Mucosa of descending colon (tissue), 3 donors: Measurements from ENCODE around the gene SPRR1A. TPM values are rescaled to one million over a fixed set of nuclear protein-coding genes. Genes with fewer than 3 reads are reported as not detected.

Source experiments
- ATAC-seq: fragments of 200-7000 bp; cut with Tn5 transposase; one replicate; pipeline ENCODE4 v1.9.1; 2020; ENCODE audit warnings: mild to moderate bottlenecking, moderate library complexity
- DNase-seq, 3 donors: peaks; one replicate each; pipeline ENCODE4 v3.0.0-alpha.2; 2020
- H3K36me3 ChIP-seq: fragments of 200-600 bp; one replicate; pipeline ENCODE4 v1.8.0; 2021; ENCODE audit warnings: low read depth, mild to moderate bottlenecking
- H3K4me1 ChIP-seq: fragments of 200-600 bp; one replicate; pipeline ENCODE4 v1.8.0; 2021; ENCODE audit warnings: low read depth, mild to moderate bottlenecking
- H3K4me3 ChIP-seq: fragments of 200-600 bp; one replicate; pipeline ENCODE4 v1.8.0; 2021; ENCODE audit warnings: mild to moderate bottlenecking
- H3K9me3 ChIP-seq: fragments of 200-600 bp; one replicate; pipeline ENCODE4 v1.8.0; 2021; ENCODE audit warnings: mild to moderate bottlenecking
- intact Hi-C, 2 donors: fragments of 100-400 bp; cut with DNase I in 1 of 2; cut with micrococcal nuclease in 1 of 2; formaldehyde crosslinking; loops; one replicate each; pipeline versions ENCODE4 v1.11.0 to v1.11.1; 2022; cut with DNase I, micrococcal nuclease
- total RNA-seq, 3 donors: library from RNA; stranded (reverse); fragmentation: NEBNext Ultra II Directional in 2 of 3; extraction: Animal tissue kit (Norgen Biotek cat#: 25700) in 2 of 3; gene quantifications; one replicate each; pipeline versions ENCODE4 v1.2.1 to v1.2.4, GENCODE V29; 2021 to 2023
- TF ChIP-seq, protein P1 (sequence below): fragments of 200-600 bp; IDR thresholded peaks from one replicate; pipeline ENCODE4 v1.8.0; 2022; ENCODE audit warnings: antibody characterized with exemption, mild to moderate bottlenecking
- donor health status: DM: no; HTN: no; CAD: no; lungs with moderate emphysema.
- donor health status: DM: no; HTN: no; CAD: no.
- donor health status: DM: no; HTN: yes; CAD: no.

SPRR1A gene
- total RNA-seq, 3 donors from 2014 or later, result not detected

- Histone ChIP-seq H3K4me3 (no peak within 1 kb of the TSS), H3K4me1 (no peaks in the 10 kb centered on the region), H3K9me3 (no peaks in the 10 kb centered on the region), H3K36me3 (no peaks in the 10 kb centered on the region)
- DNase-seq, result no peak
- ATAC-seq, result no peak
- intact Hi-C loops, result no loop called here
- TF ChIP-seq, protein P1, sequence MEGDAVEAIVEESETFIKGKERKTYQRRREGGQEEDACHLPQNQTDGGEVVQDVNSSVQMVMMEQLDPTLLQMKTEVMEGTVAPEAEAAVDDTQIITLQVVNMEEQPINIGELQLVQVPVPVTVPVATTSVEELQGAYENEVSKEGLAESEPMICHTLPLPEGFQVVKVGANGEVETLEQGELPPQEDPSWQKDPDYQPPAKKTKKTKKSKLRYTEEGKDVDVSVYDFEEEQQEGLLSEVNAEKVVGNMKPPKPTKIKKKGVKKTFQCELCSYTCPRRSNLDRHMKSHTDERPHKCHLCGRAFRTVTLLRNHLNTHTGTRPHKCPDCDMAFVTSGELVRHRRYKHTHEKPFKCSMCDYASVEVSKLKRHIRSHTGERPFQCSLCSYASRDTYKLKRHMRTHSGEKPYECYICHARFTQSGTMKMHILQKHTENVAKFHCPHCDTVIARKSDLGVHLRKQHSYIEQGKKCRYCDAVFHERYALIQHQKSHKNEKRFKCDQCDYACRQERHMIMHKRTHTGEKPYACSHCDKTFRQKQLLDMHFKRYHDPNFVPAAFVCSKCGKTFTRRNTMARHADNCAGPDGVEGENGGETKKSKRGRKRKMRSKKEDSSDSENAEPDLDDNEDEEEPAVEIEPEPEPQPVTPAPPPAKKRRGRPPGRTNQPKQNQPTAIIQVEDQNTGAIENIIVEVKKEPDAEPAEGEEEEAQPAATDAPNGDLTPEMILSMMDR, result no peak
These were observed 37.1 kb upstream of the SPRR1A start, which contains the start of gene SPRR5 for GRCh38 chr1:152946651-152947256. Gene SPRR5 (plus strand): TSS chr1:152947206. CDS start chr1:152948555, 1,349 bp downstream.

- DNase-seq, result no peak
- no peak overlapping the region for H3K4me3 ChIP-seq
- intact Hi-C loops, result no loop called here
These were observed 32.2 kb upstream of the SPRR1A start for GRCh38 chr1:152951711-152952110.

GRCh38 chr1:152953761-152954160, 30.1 kb upstream of the SPRR1A start:
- TF ChIP-seq, protein P1, result no peak
- intact Hi-C loops, result no loop called here
- Histone ChIP-seq H3K4me1 (no peaks in the 10 kb centered on the region), H3K36me3 (no peaks in the 10 kb centered on the region), H3K4me3 (no peak overlapping the region), H3K9me3 (no peaks in the 10 kb centered on the region)
- ATAC-seq (no peak), DNase-seq (no peak)

More at GRCh38 chr1:152951711-152952110, 32.2 kb upstream of the SPRR1A start:
- TF ChIP-seq, protein P1, result no peak
- Histone ChIP-seq H3K36me3 (no peaks in the 10 kb centered on the region), H3K4me1 (no peaks in the 10 kb centered on the region), H3K9me3 (no peaks in the 10 kb centered on the region)
- ATAC-seq, result no peak

DNA sequence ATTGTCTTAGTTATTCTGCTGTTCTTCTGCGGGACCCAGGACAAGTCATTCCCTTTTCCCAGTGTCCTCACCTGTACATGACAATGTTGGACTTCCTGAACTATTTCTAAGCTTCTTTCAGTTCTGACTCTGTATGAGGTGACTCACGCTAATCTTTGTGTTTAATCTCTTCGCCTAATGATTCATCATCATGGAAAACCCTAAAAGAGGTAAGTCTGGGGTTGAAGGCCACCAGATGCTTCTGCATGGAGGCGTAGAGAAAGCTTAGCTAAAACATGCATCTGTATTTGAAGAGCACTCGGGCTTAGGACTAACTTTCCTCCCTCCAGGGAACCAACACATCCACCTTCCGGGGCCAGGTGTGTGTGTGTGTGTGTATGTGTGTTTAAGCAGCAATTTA, 29.4 kb upstream of the SPRR1A start:
- no peak overlapping the region for H3K4me3 ChIP-seq
- TF ChIP-seq, protein P1, result no peak
- H3K36me3 ChIP-seq, result no peaks in the 10 kb centered on the region
- intact Hi-C loops, result no loop called here
- H3K9me3 ChIP-seq, result no peaks in the 10 kb centered on the region
- ATAC-seq, result no peak
- no peaks in the 10 kb centered on the region for H3K4me1 ChIP-seq
- no peak for DNase-seq

GRCh38 chr1:152957561-152957960, 26.3 kb upstream of the SPRR1A start:
- intact Hi-C loops, result no loop called here
- TF ChIP-seq, protein P1, result no peak
- DNase-seq, result no peak

More at GRCh38 chr1:152957561-152957960, 26.3 kb upstream of the SPRR1A start:
- H3K36me3 ChIP-seq, result no peaks in the 10 kb centered on the region
- H3K9me3 ChIP-seq, result no peaks in the 10 kb centered on the region
- no peak for ATAC-seq
- no peak overlapping the region for H3K4me3 ChIP-seq
- H3K4me1 ChIP-seq, result no peaks in the 10 kb centered on the region
